ENCODE data around the gene SHROOM3. TPM values are rescaled to one million over a fixed set of nuclear protein-coding genes. Genes with fewer than 3 reads are reported as not detected.

SHROOM3 gene
- total RNA-seq, 1 experiment from 2014 or later: 27.6 TPM

- Histone ChIP-seq H4K5ac (ENCODE audit: insufficient read length, low read depth, low read length) (no peak overlapping the region), H3K23me2 (ENCODE audit: insufficient read length, low read depth, low read length, poor library complexity, severe bottlenecking) (no peaks in the 10 kb centered on the region), H3K79me1 (ENCODE audit: insufficient read depth, low read depth, low read length, poor library complexity, severe bottlenecking) (no peaks in the 10 kb centered on the region), H4K8ac (replicated peaks; ENCODE audit: insufficient read length, low read depth, low read length) (no peak overlapping the region), H3K23ac (ENCODE audit: insufficient read length, low read depth, low read length) (no peak overlapping the region), H4K91ac (ENCODE audit: insufficient read length, low read depth, low read length) (no peak overlapping the region), H3K79me2 (ENCODE audit: insufficient read depth, low read length) (no peaks in the 10 kb centered on the region), H2AK5ac (ENCODE audit: insufficient read length, low read length) (no peak overlapping the region), H3K27ac (ENCODE audit: insufficient read length, low read depth, low read length) (no peak overlapping the region), H2BK5ac (ENCODE audit: insufficient read length, low read length) (no peak overlapping the region), H3K14ac (ENCODE audit: insufficient read depth, low read length) (no peak overlapping the region), H3K27me3 (ENCODE audit: insufficient read depth, low read length) (no peaks in the 10 kb centered on the region), H3K56ac (ENCODE audit: insufficient read length, low read depth, low read length) (no peak overlapping the region), H2BK15ac (ENCODE audit: low read depth, low read length) (no peak overlapping the region), H3K4me2 (ENCODE audit: insufficient read depth, insufficient read length, low read length) (no peak overlapping the region), H3K4ac (ENCODE audit: low read depth, low read length) (no peak overlapping the region), H2BK12ac (ENCODE audit: insufficient read length, low read depth, low read length) (no peak overlapping the region), H4K20me1 (ENCODE audit: control insufficient read depth, insufficient read depth, insufficient read length) (no peaks in the 10 kb centered on the region), H3T11ph (ENCODE audit: low read length) (no peak overlapping the region), H2AFZ (ENCODE audit: low read length) (no peak overlapping the region), H3K9me3 (ENCODE audit: control insufficient read depth, low read depth, low read length) (no peaks in the 10 kb centered on the region), H2BK120ac (ENCODE audit: low read depth, low read length, poor library complexity, severe bottlenecking) (no peak overlapping the region), H2BK20ac (ENCODE audit: low read depth, low read length, poor library complexity, severe bottlenecking) (no peak overlapping the region), H3K18ac (ENCODE audit: insufficient read length, low read depth, low read length) (no peak overlapping the region), H3K9ac (ENCODE audit: extremely low read depth, insufficient read length, low read length) (no peak overlapping the region), H3K4me1 (ENCODE audit: insufficient read depth, low read length) (no peaks in the 10 kb centered on the region; the same call in 1 of the 2 replicates)
- peak overlapping the region in 2 of 3 experiments; percentile 59 to 84; a peak in 3 of 7 replicates for H3K27ac Mint-ChIP-seq
- no CpG with 5 or more reads among the region's 12 CpGs for WGBS (ENCODE audit: extremely low coverage, insufficient read length, low lambda C conversion rate)
- H3K4me1 Mint-ChIP-seq: peaks cover 9 to 10% of the 10 kb centered on the region in 2 experiments
- H3K9me3 Mint-ChIP-seq: peaks cover 19 to 28% of the 10 kb centered on the region in 2 experiments
- H3K27me3 Mint-ChIP-seq (ENCODE audit: low read depth): no peaks in the 10 kb centered on the region; the same call in 1 of the 2 replicates
- H3K4me3 Mint-ChIP-seq: no peak overlapping the region; a peak in 1 of 5 replicates
- peaks cover 4 to 17% (median 13%) of the 10 kb centered on the region in 3 experiments for H3K36me3 Mint-ChIP-seq (ENCODE audit: insufficient read depth in 1 of 3, low read depth in 3 of 3)
- peak; percentile 28 for DNase-seq
- TF ChIP-seq, protein P1, sequence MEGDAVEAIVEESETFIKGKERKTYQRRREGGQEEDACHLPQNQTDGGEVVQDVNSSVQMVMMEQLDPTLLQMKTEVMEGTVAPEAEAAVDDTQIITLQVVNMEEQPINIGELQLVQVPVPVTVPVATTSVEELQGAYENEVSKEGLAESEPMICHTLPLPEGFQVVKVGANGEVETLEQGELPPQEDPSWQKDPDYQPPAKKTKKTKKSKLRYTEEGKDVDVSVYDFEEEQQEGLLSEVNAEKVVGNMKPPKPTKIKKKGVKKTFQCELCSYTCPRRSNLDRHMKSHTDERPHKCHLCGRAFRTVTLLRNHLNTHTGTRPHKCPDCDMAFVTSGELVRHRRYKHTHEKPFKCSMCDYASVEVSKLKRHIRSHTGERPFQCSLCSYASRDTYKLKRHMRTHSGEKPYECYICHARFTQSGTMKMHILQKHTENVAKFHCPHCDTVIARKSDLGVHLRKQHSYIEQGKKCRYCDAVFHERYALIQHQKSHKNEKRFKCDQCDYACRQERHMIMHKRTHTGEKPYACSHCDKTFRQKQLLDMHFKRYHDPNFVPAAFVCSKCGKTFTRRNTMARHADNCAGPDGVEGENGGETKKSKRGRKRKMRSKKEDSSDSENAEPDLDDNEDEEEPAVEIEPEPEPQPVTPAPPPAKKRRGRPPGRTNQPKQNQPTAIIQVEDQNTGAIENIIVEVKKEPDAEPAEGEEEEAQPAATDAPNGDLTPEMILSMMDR (conservative IDR thresholded peaks at IDR 0.05): no peak
Observed at GRCh38 chr4:76811604-76812412, 376.8 kb downstream of the SHROOM3 start.
